RWPE2 (cell line): ENCODE data around the gene EVI2B.

Experiments used
- ATAC-seq: fragments of 200-7000 bp; cut with Tn5 transposase; 3 replicates; pipeline ENCODE4 v1.9.1; 2021; ENCODE audit warnings: low read depth
- DNase-seq: peaks from one replicate; pipeline ENCODE4 v3.0.0-alpha.2; 2020; ENCODE audit warnings: low spot score
- H3K27ac ChIP-seq: fragments of 450-650 bp; 2 replicates; pipeline ENCODE4 v1.5.1; 2017; ENCODE audit warnings: mild to moderate bottlenecking; ENCODE audit not compliant: poor library complexity, severe bottlenecking
- H3K27me3 ChIP-seq: fragments of 250-450 bp; sonication (Bioruptor Pico); 2 replicates; pipeline ENCODE4 v1.5.1; 2021; ENCODE audit warnings: mild to moderate bottlenecking, moderate library complexity; ENCODE audit not compliant: insufficient read depth, poor library complexity, severe bottlenecking
- H3K36me3 ChIP-seq: fragments of 250-450 bp; sonication (Bioruptor Pico); 2 replicates; pipeline ENCODE4 v1.5.1; 2020; ENCODE audit warnings: low read depth, mild to moderate bottlenecking, moderate library complexity
- H3K4me1 ChIP-seq: fragments of 250-450 bp; sonication (Bioruptor Pico); 2 replicates; pipeline ENCODE4 v1.5.1; 2021; ENCODE audit warnings: mild to moderate bottlenecking, moderate library complexity; ENCODE audit not compliant: insufficient read depth, poor library complexity, severe bottlenecking
- H3K4me3 ChIP-seq: fragments of 250-450 bp; sonication (Bioruptor Pico); 2 replicates; pipeline ENCODE4 v1.5.1; 2021; ENCODE audit warnings: mild to moderate bottlenecking, moderate library complexity; ENCODE audit not compliant: severe bottlenecking
- H3K9me3 ChIP-seq: fragments of 250-450 bp; sonication (Bioruptor Pico); 2 replicates; pipeline ENCODE4 v1.5.1; 2021; ENCODE audit warnings: mild to moderate bottlenecking, moderate library complexity; ENCODE audit not compliant: severe bottlenecking
- CTCF ChIP-seq: fragments of 450-650 bp; IDR thresholded peaks from one replicate; pipeline ENCODE4 v1.5.1; 2017; ENCODE audit warnings: mild to moderate bottlenecking, moderate library complexity; ENCODE audit not compliant: poor library complexity, severe bottlenecking

The EVI2B gene

DNA sequence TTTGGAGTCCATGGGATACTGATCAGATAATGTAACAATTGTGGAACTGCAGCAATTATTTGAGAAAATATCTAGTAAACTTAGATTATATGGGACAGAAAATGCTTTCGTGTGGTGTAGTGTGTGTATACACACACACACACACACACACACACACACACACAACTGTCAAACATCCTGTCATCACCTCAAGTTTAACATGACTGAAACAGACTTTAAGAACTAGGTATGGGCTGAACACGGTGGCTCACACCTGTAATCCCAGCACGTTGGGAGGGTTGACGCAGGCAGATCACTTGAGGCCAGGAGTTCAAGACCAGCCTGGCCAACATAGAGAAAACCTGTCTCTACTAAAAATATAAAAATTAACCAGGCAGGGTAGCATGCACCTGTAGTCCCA is 8.1 kb upstream of the EVI2B start:
- ATAC-seq, result no peak
- Histone ChIP-seq H3K4me1 (peaks cover 29% of the 10 kb centered on the region), H3K27me3 (no peaks in the 10 kb centered on the region), H3K36me3 (peaks cover 17% of the 10 kb centered on the region), H3K4me3 (no peak overlapping the region), H3K27ac (peak overlapping the region; percentile 42), H3K9me3 (no peaks in the 10 kb centered on the region)
- TF ChIP-seq CTCF, result no peak
- no peak for DNase-seq

- no peak within 1 kb of the TSS for H3K4me3 ChIP-seq
- TF ChIP-seq CTCF, result no peak
- peak; percentile 49; the same call in 2 of the 3 replicates for ATAC-seq
- peak within 1 kb of the TSS; percentile 42 for H3K27ac ChIP-seq
- peaks cover 16% of the 10 kb centered on the region; the same call in 1 of the 2 replicates for H3K36me3 ChIP-seq
- no peaks in the 10 kb centered on the region for H3K27me3 ChIP-seq
- no peaks in the 10 kb centered on the region for H3K9me3 ChIP-seq
- H3K4me1 ChIP-seq, result peaks cover 28% of the 10 kb centered on the region
- DNase-seq, result no peak
Measured at GRCh38 chr17:31321481-31321880, 7.6 kb upstream of the EVI2B start, which contains the start of gene EVI2A. Gene EVI2A (minus strand): TSS chr17:31321622. CDS start chr17:31319013, 2,609 bp downstream.

- Histone ChIP-seq H3K27me3 (no peaks in the 10 kb centered on the region), H3K4me3 (no peak overlapping the region), H3K4me1 (peaks cover 28% of the 10 kb centered on the region), H3K36me3 (peaks cover 9% of the 10 kb centered on the region; the same call in 1 of the 2 replicates), H3K27ac (peak overlapping the region; percentile 42), H3K9me3 (no peaks in the 10 kb centered on the region)
- DNase-seq (no peak), ATAC-seq (no peak)
- no peak for TF ChIP-seq CTCF
Measured at GRCh38 chr17:31320791-31321190, 6.9 kb upstream of the EVI2B start.

DNA sequence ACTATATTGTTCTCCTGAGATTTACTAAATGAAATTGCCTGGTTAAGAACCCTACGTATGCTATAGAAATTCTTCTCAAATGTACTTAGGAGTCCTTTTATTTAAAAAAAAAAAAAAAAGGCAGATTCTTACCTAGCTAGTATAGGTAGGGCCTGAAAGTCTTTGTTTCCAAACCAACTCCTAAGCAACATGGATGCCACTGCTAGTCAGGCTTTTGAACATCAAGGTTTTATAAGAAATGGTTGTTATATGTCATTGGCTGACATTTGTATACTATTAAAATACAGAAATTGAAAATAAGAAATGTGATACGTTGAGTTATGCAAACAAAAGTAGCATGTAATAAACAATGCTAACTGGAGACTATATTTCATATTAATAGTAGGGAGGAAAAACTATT is 6.4 kb upstream of the EVI2B start:
- ATAC-seq (no peak), DNase-seq (no peak)
- Histone ChIP-seq H3K9me3 (no peaks in the 10 kb centered on the region), H3K27ac (peak overlapping the region; percentile 42), H3K4me3 (no peak overlapping the region), H3K4me1 (peaks cover 28% of the 10 kb centered on the region), H3K36me3 (0 out of 2 replicates have a peak, but pooled peaks cover 10% of the 10 kb centered on the region), H3K27me3 (no peaks in the 10 kb centered on the region)
- no peak for TF ChIP-seq CTCF

- no peak overlapping the region for H3K27ac ChIP-seq
- TF ChIP-seq CTCF, result no peak
- H3K4me3 ChIP-seq, result no peak overlapping the region
- DNase-seq (no peak), ATAC-seq (no peak)
- no peaks in the 10 kb centered on the region for H3K9me3 ChIP-seq
- H3K36me3 ChIP-seq, result 0 out of 2 replicates have a peak, but pooled peaks cover 19% of the 10 kb centered on the region
- H3K27me3 ChIP-seq, result no peaks in the 10 kb centered on the region
- H3K4me1 ChIP-seq, result peaks cover 39% of the 10 kb centered on the region
Measured at GRCh38 chr17:31318851-31319661, 5.2 kb upstream of the EVI2B start.
